NCI-H69 (cell line): ENCODE results near the gene MYO5C.
A peak's percentile ranks its signal among the peaks of the same experiment; 100 is the strongest.
"Not testable (repeated sequence)": the region's sequence is repeated elsewhere in the genome, so short reads cannot be mapped to it uniquely, and the experiment has no call there.

Source experiments
- DNase-seq: peaks from one replicate; lab custom pipeline; 2025; lab: John Stamatoyannopoulos, UW

Gene MYO5C

DNA sequence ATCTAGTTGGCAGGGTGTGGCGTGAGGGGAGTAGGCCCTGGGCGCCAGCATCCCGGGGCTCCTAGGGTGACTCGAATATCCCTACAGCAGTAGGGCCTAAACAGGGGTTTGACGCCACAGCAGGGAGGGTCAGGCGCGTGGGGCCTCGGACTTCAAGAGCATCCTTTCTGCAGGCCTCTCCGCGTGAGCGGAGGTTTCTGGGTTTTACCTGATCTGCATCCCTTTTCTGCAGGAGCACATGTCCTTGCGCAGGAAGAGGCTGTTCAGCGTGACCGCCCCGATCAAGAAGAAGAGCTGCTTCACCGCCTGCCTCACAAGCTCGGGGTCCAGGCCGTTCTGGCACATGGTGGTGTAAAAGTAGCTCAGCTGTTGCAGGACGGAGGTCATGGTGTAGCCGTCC, 90.9 kb downstream of the MYO5C start:
- DNase-seq: no peak

DNA sequence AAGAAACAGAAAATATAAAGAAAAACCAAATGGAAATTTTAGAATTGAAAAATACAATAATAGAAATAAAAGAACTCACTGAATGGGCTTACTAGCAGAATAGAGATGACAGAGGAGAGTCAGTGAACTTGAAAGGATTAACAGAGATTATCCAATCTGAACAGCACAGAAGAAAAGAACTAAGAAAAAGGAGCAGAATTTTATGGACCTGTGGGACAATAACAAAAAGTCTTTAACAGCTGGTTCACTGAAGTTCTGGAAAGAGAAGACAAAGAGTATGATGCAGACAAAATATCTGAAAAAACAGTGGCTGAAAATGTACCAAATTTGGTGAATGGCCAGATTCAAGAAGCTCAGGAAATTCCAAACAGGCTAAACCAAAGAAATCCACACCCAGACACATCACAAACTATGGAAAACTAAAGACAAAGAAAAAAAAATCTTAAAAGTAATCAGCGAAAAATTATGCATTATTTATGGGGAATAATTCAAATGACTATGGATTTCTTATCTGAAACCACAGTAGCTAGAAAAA, 94.7 kb downstream of the MYO5C start:
- DNase-seq: no peak

DNA sequence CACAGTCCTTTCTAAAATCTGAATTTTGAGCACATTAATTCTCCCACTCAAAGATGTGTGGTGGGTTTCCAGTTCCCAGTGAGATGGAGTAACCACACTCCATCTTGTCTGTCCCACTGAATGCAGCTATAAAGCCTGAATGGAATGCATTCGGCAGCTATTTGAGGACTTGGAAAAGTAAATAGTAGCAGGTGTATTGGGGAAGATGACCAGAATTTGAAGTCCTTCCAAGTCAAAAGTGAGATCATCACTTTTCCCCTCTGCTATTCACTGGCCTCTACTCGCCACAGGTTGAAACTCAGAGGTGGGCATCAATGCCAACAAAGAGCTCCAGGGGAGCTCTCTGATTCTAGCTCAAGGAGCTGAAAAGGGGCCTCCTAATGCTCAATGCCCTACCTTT, 96.3 kb downstream of the MYO5C start:
- DNase-seq: no peak

DNA sequence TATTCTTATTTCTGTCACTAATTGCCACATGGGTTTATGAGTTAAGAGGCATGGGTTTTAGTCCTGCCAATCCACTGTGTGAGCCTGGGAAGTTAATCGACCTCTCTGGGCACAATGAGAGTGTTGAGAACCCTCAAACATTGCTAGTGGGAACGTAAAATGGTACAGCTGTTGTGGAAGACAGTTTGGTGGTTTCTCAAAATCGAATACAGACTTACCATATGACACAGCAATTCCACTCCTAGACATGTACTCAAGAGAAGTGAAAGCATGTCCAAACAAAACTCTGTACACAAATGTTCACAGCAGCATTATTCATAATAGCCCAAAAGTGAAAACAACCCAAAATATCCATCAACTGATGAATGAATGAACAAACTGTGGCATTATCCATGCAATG, 98.7 kb downstream of the MYO5C start:
- DNase-seq: no peak

DNA sequence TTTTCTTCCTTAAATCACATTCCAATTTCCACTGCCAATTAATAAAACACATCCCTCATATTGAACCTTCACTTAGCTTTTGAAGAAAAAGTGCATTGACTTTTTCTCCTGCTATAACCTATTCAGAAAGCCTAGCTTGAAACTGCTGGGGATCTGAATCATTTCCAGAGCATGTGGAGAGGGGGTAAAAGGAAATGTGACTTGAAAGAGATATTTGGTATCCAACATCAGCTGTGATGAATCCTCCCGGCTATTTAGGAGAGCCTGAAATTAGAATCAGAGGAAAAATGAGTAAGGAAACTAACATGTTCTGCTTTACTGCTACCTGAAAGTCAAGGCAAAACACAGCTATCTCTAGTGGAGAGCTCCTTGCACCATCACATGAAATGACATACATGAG, 101.8 kb downstream of the MYO5C start:
- no peak for DNase-seq

DNA sequence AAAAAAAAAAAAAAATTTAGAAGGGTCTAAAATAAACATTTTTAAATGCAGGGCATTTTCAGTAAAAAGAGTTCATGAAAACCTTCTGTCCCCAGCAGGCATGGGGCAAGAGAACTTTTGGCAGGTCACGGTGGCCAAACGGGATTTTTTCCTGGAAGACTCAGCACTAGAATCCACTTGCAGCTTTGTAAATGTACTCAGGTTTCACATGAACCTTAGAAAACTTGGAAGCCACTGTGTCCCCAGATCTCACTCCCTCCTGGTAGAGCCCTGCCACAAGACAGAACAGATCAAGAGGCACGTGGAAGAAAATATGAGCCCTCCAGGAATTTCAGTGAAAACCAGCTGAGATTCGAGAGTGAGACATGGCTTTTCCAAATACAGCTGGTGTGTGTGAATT, 102.3 kb downstream of the MYO5C start:
- DNase-seq: no peak

DNA sequence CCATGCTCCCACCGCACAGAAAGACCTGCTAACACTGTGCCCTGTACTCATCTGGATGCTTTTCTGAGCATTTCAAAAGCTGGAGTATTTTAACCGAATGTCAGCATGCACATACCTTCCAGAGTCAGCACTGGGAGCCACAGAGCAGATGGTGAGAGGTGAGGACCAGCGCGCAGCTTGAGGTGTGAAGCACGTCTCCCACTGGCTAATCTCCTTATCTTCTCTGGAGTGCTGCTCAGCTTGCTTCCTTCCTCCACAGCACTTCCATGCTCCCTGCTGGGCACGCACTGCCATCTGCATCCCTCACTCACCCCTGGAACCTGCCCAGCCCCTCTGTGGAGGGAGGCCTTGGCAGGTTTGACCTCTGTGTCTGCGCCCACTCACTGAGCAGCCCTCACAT, 104.4 kb downstream of the MYO5C start, which contains the start of gene GNB5:
Gene GNB5, minus strand, starts transcription at position 186 of the 400 bp plus-strand sequence. CDS start 6,716 bp downstream, outside the sequence.
- peak; percentile 10 for DNase-seq

DNA sequence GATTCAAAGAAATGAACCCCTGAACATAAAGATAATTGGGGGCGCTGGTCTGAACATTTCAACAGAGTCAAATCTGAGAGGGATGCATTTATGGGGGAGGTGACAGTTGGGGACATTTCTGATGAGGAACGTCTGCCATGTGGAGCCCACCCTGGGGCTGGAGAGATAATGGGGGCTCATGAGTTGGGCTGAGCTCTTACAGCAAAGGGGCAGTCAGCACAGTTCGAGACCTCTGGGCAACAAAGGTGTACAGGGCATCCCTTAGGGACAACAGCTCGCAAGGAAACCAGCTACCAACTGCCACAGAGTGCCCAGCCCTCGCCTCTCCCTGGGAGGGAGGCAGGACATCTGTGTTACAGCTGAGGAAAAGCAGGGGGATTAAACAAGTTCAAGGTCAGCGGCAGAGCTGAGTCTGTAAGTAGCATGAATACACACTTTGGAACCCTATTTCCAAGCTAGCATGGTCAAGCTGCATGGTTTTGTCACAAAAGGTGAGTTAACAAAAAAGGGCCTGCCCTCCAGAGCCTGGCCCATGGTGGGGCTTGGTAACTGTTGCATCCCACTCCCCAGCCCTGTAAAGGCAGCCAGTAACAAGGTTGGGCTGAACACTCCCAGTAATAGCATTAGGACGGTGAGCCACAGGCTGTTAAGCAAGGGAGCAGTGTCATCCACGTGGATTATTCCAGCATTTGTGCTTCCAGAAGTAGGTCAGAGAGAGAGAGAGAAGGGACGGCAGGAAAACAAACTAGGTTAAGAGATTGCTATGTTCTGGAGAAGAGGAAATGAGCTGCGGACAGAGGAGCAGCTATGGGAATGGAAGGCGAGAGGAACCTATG, 108.7 kb downstream of the MYO5C start:
- no peak for DNase-seq

DNA sequence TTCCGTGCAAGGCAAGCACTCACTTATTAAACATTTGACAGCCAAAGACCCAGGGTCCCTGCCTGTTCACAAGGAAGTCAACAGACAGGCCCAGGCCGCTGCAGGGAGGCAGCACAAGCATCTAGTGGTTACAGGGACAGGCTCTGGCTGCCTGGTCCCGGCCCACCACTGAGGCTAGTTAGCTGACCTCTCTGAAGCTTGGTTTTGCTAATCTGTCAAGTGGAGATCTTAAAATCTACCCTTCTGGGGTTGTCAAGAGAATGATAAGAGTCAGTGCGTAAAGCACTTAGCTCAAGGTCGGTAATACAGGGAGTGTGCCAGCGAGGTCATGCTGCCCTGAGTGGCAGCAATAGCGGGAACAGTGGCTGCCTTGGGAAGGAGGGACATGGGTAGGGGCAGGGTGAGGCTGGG, 110.4 kb downstream of the MYO5C start:
- DNase-seq: no peak

DNA sequence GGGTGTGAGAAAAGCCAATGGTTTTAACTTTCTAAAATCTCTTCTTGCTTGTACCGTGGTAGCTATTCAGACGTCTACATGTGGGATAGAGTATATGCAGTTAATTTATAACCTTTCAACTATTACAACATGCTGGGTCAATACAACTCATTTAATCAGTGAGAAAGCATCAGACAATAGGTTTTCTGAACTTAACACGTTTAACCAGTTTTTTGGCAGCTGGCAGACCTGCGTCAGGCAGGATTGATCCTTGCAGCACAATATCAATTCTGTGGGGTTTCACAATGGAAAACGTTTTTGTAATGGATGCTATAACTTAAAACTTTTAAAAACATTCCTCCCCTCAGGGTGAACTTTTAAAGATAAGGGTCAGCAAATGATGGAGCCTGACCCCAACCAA, 110.9 kb downstream of the MYO5C start:
- no peak for DNase-seq

DNA sequence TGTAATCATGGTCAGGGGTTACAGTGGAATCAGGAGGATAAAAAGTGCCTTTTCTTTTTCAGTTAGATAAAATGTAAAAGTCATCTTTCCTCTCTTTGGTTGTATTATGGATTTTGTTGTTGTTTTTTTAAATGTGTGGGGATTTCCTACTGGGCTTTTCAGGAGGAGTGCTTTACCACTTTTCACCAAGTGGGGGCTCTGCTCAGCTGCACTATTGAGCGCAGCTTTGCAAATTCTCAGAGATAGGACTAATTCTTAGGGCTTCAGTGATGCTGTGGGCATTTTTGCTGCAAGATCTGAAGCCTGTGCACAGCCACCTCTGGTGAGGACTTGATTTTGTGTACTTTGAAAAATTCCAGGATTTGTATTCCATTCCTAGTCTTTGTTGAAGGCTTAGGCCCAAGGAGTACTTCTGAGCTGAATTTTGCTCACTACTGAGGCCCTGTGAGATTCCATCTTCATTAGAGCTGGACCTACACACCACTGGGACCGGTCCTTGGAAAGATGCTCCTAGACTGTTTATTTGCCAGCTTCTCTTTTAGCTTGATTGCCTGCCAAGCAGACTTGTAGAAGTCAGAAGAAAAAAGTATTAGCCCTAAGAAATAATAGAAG, 111.9 kb downstream of the MYO5C start:
- peak; percentile 37 for DNase-seq

DNA sequence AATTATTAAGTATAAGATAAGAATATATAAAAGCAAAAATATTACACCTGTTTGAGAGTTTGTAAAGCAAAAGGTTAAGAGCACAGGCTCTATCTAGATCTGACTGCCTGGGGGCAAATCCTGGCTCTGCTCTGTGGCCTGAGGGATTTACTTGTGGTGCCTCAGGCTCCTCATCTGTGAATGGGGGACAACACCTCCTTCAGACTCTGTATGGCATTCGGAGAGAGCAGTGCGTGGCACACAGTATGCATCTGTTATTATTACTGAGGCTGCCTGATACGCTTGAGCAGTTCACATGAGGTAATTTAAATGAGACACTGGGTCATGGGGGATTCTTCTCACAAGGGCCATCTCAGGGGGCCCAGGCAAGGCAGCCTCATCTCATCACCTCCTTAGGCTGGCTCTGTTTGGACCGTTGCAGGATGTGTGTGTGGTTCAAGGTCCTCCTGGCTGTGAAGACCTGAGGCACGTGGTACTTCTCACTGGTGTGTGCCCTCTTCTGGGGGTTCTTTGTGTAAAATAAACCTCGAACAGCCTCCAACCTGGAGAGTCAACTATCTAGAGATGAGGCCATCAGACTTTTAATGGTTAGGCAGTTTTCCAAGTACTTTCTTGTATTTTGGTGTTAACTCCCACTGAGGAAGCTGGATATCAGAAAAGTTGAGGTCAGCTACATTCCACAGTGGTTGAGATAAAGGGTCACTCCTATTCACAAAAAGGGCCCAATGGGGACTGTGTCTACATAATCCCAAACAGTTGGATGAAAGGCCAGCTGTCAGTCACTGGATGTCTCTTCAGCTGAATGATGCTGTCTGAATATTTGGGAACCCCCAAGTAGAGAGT, 113.4 kb downstream of the MYO5C start:
- no peak for DNase-seq

DNA sequence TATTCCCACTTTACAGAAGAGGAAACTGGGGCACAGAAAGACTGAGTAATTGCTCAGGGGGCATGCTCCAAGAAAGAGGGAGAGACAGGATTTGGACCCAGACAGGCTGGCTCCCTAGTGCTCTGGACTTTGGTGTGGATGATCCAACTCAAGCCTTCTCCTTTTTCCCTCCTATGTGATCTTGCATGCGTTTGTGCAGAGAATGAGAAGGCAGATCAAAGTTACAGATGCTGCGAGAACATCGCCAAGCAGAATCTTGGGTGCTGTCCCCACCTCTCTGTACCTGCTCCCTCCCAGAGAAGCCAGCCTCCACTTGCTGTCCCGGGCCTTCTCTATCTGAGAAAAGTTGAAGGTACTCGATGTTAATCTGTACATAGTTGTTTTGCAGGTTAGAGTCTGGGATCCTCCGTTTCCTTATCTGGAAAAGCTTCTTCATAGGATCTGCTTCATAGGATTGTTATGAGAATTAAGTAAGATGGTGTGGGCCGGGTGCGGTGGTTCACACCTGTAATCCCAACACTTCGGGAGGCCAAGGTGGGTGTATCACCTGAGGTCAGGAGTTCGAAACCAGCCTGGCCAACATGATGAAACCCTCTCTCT, 114.7 kb downstream of the MYO5C start:
- DNase-seq: no peak

DNA sequence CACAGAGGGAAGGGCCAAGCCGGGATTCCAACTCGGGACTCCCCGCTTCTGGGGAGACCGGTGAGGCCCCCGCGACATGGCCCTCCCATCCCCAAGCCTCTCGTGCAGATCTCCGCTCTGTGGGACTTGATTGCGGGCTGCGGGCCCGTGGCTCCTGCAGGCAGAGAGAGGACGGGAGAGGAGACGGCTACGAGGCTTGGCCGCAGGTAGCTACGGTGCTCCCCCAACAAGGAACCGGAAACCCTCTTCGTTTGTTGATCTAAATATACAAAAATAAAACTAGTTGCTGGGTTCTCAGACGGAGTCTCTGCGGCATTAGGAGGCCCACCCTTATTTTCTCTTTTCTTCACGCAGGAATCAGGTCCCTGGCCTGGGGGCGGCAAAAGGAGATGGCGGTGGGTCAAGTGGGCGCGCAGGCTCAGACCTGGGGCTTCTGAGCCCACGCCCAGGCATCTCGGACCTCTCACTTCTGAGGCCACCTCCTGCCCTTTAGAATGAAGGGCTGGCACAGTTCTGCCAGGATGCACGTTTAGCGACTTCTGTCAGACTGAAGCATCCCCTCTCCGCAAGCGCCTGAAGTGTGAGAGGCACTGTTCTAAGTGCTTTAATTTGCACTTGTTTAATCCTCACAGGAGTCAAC, 115.3 kb downstream of the MYO5C start:
- DNase-seq: peak; percentile 65

DNA sequence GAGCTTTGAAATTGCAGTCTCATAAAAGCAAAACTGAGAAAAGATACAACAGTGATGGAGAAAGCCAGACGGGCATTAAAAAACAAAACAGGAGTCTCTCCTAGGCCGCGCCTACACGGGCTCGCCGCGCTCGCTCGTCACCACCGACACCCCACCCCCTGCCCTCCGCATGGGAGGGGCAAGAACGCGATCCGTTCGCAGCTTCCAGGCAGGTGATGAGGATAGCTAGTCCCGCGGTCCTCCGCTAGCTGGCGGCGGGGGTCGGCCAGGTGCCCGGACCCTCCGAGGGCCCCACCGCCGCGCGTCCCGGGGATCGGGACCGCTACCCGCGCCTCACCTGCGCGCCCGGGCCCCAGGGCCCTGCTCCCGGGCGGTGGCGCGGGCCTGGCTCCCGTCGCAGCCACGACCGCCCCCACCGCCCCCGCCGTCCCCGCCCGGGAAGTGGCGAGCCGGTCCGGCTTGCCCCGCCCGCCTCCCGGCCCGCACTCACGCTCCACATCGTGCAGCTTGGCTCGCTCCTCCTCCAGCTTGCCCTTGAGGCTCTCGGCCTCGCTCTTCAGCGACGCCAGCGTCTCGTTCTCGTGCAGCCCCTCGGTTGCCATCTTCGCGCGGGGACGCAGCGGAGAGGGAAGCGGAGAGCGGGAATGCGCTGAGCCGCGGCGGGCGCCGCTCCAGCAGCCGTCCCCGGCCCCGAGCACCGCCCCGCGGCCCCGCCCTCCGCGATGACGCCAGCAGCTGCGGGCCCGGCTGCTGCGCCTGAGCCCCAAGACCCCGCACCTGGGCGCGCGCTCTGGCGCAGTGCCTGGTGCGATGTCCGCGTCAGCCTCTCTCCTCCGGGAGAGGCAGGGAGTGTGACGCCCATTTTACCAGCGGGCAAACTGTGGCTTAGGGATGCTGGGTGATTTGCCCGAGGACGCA, 116.1 kb downstream of the MYO5C start:
- peak; percentile 90 for DNase-seq

DNA sequence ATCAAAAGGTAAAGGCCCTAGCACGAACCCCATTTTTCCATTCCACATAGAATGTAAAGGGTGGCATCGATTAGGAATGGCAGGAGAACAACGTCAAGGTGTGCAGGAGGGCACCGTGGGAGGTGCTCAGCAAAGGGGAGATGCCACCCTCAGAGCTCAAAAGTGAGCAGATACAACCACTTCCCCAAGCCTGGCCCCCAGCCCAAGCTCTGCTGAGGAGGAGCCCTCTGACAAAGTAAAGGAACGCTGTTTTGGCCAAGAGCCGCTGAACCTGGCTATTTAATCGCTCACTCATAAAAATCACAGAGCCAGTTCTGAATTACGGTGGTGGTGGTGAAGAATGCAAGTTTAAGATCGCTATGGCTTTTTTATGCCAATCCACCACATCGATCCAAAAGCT, 116.8 kb downstream of the MYO5C start:
- no peak for DNase-seq

DNA sequence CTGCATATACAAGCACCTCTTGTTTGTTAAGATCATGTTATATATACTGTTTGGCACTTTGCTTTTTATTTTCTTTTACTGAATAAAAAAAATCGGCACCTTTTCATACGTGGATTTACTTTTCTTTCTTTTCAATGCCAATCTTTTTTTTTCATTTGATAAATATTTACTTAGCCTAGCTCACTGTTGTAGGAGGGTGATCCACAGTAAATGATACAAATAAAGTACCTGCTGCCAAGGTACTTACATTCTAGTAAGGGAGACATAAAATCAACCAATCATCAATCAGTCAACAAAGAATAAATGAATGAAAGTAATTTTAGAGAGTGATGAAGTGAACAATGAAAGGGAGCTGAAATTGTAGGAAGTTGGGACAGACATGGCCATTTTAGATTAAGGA, 122.7 kb downstream of the MYO5C start:
- no peak for DNase-seq

DNA sequence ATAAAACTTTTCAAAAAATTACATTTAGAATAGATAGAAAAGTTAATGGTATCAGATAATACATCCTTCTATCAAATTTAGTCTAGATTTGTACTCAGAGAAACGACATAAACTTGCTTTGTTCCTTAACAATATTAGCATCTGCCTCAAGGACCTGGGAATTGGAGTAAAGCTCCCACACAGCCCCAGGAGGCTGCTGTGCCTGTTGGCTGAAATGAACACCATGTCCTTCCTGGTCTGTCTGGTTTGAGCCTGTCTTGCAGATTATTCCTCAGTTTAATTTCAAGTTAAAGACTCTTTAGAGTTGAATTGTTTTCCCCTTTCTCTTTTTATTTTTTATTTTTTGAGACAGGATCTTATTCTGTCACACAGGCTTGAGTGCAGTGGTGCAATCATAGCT, 123.8 kb downstream of the MYO5C start:
- DNase-seq: peak; percentile 25

DNA sequence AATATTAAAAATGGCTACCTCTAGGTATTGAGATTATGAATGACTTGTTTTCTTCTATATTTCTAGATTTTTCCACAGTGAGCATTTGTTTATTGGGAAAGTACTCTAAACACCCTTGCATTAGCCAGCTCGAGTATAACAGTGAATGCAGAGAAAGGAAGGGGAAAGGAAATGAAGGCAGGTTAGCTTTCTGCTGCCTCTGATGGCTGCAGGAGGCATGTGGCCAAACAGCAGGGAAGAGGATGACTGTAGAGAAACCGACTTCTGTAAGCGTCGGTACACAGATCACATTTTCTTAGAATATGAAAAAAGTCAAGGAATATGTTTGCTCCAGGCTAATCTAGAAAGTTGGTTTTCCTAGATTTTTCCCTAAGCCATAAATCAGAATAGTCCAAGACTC, 124.2 kb downstream of the MYO5C start:
- peak; percentile 68 for DNase-seq

DNA sequence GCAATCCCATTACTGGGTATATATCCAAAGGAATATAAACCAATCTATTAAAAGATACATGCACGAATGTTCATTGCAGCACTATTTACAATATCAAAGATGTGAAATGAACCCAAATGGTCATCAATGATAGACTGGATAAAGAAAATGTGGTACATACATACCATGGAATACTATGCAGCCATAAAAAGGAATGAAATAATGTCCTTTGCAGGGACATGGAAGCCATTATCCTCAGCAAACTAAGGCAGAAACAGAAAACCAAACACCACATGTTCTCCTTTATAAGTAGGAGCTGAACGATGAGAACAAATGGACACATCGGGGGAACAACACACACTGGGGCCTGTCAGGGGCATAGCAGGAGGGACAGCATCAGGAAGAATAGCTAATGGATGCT, 125.4 kb downstream of the MYO5C start:
- not testable (repeated sequence) for DNase-seq
